Activated CD8-positive, alpha-beta memory T cell treated with anti-CD3 and anti-CD28 coated beads, Interleukin-2, amount 50 U/mL, for 24 hours (primary cell): Measurements from ENCODE around the gene SOX13.

ENCODE experiments used
- DNase-seq: peaks from one replicate; pipeline ENCODE4 v3.0.0-alpha.2; 2020; ENCODE audit errors: extremely low read depth

The SOX13 gene

DNA sequence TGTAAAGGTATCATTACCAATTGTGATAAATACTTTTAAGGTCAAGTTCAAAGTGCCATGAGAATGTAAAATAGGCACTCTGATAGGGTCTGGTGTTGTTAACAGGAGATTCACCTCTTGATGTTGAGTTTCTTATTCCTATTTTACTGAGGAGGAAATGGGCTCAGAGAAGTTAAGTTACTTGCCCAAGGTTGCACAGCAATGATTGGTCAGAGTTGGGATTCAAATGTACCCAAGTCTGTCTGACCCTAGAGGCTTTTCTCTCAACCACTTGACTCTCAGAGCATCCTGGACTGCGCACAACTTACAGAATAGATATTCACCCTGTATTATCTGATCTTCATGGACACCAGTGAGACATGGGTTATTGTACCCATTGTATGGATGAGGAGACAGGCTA, 33.9 kb downstream of the SOX13 start:
- no peak for DNase-seq

DNA sequence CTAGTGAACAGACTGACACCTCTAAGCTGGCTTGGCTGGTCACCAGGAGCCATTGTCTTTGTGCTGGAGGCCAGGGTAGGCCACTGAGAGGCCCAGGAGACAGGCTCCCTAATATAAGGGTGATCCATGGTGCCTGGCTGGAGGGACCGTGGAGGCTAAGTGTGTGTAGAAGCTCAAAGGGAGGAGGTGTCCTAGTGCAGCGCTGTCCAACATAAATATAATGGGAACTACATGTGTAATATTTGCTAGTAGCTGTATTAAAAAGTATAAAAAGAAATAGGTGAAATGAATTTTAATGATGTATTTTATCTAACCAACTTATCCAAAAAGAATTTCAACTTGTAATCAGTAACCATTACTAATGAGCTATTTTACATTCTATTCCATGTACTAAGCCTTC, 35.0 kb downstream of the SOX13 start:
- DNase-seq = no peak

DNA sequence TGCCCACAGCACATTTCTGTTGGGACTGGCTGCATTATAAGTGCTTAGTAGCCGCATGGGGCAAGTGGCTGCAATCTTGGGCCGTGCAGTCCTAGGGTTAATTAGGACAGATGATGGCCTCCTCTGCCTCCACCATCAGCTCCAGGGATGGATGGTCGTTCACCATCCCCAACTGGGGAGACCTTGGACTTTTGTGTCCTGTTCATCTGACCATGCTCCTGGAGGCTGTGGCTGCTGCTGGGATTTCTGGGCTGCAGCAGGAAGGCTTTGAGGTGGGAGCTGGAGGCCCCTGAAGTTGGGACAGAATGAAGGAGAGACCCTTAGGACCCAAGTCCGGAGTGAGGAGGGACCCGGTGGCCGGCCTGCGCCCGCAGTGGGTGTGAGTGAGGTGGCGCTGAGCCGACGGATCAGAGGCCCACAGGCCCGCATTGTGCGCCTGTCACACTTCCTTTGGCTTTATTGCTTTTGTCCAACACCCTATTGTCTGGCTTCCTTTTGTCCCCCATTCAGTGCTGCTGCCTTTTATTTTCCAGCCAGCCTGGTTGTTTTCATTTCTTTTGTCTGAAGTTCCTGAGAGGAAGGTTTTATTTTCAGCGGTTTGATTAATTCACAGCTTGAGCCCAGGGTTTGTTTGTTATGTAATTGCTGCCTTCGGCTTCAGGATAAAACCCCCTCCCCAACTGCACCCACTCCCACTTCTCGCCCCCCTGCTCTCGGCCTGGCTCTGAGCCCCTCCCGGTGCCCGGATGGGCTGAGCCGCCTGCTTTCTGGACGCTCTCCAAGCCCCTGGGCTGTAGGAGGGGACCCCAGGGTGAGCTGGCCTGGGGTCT, 35.6 kb downstream of the SOX13 start:
- DNase-seq = no peak

DNA sequence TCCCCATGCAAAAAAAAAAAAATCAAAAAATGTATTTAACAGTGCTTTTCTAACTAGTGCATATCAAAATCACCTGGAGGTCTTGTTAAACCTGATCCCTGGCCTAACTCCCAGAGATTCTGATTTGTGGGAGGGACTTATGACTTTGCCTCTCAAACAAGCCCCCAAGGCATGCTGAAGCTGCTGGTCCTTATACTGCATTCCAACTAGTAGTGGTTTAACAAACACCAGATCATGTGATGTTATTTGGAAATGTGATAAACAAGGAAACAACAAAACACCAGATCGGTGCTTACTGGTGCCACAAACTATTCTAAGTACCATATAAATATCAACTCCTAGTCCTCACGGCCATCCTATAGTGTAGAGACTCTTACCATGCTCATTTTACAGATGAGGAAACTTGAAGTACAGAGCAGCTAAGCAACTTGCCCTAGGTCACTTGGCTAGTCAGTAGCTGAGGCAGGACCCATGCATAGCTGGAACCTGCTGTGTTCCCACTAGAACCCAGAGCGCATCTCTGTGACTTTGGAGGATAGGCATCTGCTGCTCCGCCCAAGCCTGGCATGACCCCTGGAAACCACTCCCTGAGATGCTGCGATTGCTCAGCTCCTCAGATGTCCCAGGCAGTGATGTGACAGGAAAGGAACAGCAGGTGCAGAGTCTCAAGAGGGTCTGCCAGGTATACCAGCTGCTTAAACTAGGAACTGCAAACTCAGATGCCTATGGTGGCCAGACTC, 38.1 kb downstream of the SOX13 start:
- no peak for DNase-seq

DNA sequence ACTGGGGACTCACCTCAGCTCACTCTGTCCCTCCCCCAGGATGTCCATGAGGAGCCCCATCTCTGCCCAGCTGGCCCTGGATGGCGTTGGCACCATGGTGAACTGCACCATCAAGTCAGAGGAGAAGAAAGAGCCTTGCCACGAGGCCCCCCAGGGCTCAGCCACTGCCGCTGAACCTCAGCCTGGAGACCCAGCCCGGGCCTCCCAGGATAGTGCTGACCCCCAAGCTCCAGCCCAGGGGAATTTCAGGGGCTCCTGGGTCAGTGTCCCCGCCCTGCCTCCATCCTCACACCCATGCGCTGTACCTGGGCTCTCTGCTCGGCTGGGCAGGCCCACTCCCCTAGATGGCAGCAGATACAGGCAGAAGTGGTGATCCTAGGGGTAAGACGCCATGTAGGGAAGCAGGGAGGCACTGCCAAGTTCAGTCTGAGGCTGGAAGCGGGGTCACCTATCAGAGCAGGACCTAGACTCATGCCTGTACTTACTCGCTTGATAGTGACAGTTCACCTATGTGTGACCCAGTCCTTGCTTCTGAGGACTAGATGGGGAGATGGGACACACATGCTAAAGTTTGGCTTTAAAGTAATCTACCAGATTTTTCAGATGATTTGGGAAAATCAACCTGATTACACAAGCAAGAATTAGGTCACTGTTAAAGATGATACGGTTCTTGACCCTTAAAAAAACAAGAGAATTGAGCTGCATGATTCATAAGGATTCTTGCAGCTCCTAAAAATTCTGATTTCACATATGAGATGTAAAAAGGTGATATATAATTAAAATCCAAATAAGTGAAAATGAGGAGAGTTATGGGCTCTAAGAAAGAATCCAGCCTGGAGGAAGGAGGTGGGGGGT, 40.2 kb downstream of the SOX13 start:
- DNase-seq = no peak

DNA sequence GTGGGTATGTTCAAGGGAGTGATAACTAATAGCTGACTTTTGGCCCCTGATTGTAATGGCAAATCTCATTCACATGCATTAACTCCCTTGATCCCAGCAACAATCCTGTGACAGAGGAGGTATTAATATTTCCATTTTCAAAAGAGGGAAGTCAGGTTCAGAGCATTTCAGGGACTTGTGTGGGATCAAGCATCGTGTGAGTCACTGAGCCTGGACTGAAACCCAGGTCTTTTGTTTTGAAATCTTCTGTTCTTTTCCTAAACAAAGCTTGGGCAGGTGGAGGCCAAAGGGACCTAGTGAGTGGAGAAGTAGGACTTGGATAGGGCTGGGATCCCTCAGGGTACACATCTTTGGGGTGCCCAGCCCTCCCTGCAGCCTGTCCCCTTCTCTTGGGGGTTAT, 41.0 kb downstream of the SOX13 start:
- no peak for DNase-seq

DNA sequence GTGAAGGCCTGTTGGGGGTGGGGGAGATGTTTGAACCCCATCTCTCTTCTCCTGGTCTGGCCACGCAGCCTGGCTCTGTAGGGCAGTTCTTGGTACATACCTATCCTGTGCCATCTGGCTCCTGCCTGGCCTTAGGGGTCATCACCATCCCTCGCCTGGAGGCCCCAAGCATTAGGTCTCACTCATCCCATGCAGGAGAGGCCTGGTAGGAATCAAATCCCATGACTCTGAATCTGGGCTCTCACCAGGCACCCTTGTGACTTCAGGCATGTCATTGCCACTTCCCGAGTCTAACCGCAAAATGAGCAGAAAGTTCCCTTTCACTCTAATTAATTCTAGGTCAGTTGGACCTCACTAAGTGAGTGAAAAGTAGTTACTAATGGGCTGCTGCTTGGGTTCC, 41.7 kb downstream of the SOX13 start:
- no peak for DNase-seq

DNA sequence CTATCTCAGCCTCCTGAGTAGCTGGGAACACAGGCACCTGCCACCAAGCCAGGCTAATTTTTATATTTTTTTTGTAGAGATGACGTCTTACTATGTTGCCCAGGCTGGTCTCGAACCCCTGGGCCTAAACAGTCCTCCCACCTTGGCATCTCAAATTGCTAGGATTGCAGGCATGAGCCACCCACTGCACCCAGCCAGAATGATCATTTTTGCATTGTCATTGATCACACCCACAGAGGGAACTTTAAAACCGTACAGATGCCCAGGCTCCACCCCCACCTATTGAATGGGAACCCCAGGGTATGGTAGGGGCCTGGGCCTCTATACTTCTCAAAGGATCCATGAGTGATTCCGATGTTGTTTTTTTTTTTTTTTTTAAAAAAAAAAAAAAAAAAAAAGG, 42.2 kb downstream of the SOX13 start:
- no peak for DNase-seq

DNA sequence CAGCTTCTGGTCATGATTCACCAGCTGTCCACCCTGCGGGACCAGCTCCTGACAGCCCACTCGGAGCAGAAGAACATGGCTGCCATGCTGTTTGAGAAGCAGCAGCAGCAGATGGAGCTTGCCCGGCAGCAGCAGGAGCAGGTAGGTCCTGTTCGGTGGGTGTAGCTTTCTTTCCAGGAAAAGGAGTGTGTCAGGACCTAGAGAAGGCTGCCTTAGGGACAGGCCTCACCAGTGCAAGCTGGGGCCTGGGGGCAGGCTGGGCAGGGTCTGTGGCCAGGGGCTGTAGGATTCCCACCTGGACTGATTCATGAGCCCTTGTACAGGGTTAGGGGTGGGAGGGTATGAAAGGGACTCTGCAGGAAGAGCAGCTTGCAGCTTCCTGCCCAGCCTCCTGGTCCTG, 43.6 kb downstream of the SOX13 start:
- DNase-seq = no peak

DNA sequence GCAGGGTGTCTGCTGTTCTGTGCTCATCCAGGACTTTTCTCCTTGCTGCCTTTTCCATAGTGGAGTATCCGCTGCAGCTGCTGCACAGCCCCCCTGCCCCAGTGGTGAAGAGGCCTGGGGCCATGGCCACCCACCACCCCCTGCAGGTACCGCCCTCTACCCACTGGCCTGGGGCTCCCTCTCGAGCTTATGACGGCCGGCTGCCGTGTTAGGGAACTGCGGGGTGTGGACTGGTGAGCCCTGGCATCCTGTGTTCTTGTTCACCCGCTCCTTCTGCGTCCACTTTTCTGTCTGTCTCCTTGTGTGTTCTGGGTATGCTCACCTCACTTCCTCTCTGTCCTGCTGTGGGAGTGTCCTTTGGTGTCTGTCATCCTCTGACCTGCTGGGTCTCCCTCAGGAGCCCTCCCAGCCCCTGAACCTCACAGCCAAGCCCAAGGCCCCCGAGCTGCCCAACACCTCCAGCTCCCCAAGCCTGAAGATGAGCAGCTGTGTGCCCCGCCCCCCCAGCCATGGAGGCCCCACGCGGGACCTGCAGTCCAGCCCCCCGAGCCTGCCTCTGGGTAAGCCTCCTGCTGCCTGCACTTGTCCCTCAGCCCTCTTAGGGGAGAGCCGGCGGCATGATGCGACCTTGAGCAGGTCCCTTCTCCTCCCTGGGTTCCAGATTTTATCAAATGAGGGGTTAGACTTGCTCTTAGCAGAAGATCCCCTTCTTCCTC, 49.1 kb downstream of the SOX13 start:
- no peak for DNase-seq

DNA sequence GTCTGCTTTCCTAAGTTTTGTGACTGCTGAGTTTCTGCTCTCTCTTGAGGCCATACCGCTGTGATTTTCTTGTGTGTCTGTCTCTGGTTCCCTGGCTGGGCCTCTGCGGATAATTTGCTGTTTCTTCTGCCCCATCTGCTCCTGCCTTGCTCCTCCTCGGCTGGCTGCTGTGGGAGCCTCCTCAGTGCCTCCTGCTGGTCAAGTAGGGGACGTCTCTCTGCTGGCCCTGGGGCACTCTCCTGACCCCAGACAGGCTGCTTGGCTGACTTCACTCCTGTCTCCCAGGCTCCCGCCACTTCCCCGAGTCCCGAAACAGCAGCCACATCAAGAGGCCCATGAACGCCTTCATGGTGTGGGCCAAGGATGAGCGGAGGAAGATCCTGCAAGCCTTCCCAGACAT, 50.5 kb downstream of the SOX13 start:
- DNase-seq = no peak

DNA sequence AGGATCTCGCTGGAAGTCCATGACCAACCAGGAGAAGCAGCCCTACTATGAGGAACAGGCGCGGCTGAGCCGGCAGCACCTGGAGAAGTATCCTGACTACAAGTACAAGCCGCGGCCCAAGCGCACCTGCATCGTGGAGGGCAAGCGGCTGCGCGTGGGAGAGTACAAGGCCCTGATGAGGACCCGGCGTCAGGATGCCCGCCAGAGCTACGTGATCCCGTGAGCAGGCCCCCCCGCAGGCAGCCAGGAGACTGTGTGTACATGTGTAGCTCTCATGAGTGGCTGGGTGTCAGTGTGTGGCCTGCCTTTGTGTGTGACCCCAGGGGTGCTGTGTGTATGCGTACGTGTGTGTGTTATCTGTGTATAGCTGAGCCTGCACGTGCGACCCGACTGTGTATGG, 51.7 kb downstream of the SOX13 start:
- no peak for DNase-seq

DNA sequence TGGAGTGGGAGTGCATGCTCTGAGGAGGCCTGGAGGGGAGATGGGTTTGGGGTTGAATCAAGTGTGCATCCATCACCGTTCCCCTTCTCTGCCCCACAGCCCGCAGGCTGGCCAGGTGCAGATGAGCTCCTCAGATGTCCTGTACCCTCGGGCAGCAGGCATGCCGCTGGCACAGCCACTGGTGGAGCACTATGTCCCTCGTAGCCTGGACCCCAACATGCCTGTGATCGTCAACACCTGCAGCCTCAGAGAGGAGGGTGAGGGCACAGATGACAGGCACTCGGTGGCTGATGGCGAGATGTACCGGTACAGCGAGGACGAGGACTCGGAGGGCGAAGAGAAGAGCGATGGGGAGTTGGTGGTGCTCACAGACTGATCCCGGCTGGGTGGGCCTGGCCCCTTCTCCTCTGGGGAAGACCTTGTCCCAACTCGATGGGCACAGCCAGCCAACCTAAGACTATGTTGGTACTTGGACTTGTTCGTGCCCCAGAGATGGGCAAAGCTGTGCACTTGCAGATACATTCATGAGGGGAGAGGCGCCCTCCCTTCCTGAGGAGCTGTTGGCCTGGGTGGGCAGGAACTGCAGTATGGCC, 52.9 kb downstream of the SOX13 start:
- no peak for DNase-seq

DNA sequence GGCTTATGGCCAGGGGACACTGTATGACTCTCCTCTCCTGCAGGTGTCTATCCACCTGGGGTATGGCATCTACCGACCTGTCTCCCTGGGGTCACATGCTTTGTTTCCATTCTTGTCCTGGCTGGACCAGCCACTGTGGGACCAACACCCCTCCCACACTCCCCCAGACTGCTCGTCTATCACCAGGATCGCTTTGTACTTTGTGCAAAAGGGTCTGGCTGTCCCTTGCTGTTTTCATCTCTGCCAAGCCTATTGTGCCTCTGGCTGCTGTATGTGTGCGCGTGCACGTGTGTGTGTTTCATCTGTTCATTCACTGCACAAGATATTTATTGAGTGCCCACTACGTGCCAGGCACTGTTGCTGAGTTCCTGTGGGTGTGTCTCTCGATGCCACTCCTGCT, 53.5 kb downstream of the SOX13 start:
- DNase-seq = no peak

DNA sequence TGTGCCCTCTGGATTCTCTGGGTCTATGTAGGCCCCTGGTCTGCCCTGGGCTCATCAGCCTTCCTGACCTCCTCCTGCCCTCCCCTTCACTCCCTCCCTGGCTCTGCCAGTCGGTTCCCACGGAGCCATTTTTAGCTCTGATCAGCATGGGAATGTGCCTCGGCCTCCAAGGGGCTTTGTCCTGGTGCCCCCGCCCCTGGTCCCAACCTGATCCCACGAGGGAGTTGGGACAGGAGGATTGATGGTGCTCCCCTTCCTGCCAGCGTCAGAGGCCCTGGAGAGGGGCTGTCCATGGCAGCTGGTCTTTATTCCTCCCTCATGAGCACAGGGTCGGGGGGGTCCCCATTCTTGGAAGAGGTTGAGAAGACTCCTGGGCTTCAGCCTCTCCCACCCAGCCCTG, 54.0 kb downstream of the SOX13 start:
- DNase-seq = no peak

DNA sequence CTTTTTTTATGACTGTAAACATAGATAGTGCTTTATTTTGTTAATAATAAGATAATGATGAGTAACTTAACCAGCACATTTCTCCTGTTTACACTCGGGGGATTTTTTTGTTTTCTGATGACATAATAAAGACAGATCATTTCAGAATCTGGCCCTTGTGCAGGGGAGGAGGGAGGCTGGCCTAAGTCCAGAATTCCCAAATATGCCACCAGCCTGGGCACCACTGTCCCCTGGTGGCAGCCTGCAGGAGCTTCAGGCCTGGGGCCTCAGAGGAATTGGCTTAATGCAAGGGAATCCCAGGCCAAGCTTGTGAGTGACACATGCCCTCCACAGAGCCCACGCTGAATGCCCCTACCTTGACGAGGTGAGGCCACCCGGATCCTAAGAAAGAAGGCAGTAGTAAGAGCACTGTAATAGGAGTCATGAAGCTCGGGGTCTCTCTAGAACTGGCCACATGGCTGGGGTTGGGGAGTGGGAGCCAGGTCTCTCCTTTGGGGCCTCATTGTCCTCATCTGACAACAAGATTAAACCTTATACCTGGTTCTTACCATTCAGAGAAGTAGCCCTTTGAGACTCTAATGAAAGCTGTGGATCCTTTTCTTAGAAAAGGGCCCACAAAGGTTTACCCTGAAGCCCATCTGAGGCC, 54.8 kb downstream of the SOX13 start:
- no peak for DNase-seq

DNA sequence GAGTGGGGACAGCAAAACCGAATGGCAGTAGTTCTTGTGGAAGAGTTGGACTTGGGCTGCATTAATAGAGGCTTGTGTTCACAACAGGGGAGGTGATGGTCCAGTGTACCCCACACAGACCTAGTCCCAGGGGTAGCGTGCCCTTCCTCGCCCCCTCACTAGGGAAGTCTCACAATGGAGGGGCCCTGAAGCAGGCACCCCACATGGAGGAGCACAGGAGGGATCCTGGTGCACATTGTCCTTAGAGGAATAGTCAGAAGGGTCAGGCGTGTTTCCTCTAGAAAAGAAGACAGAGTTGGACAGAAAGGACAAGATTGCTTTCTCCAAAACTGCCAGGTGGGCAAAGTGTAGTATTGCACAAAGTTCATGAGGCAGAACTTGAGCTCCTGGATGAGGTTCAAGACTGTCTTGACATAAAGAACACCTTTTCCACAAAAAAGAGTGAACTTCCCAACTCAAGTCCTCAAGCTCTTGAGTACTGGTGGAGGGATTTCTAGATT, 55.6 kb downstream of the SOX13 start:
- DNase-seq = no peak

DNA sequence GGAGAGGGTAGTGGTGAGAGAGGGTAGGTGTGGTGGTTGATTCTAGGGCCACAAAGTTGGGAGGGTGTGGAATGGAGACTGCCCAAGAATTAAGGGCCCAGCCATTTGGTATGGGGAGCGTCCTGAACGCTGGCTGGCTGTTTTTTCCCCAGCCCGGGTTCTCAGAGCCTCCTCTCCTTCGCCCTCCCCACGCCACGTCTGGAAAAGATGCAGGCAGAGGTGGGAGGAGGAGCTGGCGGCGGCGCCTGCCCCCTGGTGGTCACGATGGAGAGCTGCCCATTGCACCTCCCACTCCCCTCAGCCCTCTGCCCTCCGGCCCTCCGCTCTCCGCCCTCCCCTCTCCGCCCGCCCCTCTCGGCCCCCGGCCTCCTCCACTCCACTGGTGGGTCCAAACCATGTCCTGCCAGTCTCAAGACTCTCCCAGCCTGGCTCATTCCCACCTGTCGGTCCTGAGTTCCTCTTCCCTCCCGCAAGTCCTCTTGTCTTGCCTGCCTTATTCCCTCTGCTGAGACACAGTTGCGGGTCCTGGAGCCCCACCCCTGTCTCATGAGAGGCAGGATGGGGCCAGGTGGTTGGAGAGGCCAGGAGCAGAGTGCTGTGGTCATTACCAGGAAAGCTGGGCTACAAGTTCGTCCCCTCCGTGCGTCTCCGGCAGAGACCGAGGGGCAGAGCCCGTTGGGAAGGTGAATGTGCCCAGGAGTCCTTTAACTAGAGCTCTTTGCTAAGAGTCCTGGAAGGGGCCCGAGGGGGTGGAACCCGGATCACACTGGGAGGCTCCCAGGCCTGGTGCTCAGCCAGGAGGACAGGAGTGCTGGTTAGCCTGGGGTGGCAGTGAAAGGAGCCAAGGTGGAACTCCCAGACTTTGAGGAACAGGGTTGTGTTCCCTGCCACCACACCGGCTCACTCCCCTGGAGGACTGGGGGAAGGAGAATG, 56.3 kb downstream of the SOX13 start:
- DNase-seq = no peak

DNA sequence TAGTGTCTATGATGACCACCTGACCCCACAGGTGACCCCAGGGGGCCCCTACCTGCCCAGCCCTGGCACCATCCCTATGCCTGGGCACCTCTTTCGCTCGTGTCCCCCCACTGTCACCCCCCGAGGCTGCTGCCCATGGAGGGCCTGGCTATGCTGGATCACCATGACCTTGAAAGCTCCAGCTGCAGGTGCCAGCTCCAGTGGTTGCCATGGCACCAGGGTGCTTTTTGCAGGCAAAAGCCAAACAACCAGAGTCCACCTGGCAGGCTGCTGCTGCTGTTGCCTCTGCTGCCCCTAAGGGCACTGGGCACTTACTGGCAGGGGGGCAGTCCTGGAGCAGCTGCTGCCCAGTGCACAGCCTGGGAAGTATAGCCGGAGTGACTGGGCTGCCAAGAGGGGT, 57.3 kb downstream of the SOX13 start:
- no peak for DNase-seq
